Esophagus (tissue), 2 donors: ENCODE results near the gene OSBPL6. TPM values are rescaled to one million over a fixed set of nuclear protein-coding genes. Genes with fewer than 3 reads are reported as not detected.
"Not testable (repeated sequence)": the region's sequence is repeated elsewhere in the genome, so short reads cannot be mapped to it uniquely, and the experiment has no call there.

Source experiments
- H3K27ac ChIP-seq, 2 donors: one replicate each; pipeline ENCODE4 v1.5.1; 2013; ENCODE audit warnings: low read depth in 2 of 2, mild to moderate bottlenecking in 2 of 2, inconsistent platforms in 1 of 2, low read length in 1 of 2, moderate library complexity in 1 of 2
- H3K27me3 ChIP-seq, 2 donors: one replicate each; pipeline ENCODE4 v1.6.1; 2013; ENCODE audit warnings: low read length in 2 of 2, control low read depth in 1 of 2, mild to moderate bottlenecking in 1 of 2; ENCODE audit not compliant: insufficient read depth in 2 of 2, control insufficient read depth in 1 of 2
- H3K36me3 ChIP-seq, 2 donors: one replicate each; pipeline ENCODE4 v1.6.1; 2013; ENCODE audit warnings: low read length in 1 of 2; ENCODE audit not compliant: control insufficient read depth in 2 of 2, insufficient read depth in 2 of 2
- H3K4me1 ChIP-seq, 2 donors: one replicate each; pipeline ENCODE4 v1.6.1; 2013; ENCODE audit warnings: low read length in 1 of 2; ENCODE audit not compliant: control insufficient read depth in 2 of 2, insufficient read depth in 2 of 2
- H3K4me3 ChIP-seq, 2 donors: one replicate each; pipeline ENCODE4 v1.5.1; 2013; ENCODE audit warnings: low read length in 2 of 2, mild to moderate bottlenecking in 2 of 2, low read depth in 1 of 2, moderate library complexity in 1 of 2
- H3K9me3 ChIP-seq, 2 donors: one replicate each; pipeline ENCODE4 v1.6.1; 2013; ENCODE audit warnings: mild to moderate bottlenecking in 2 of 2, low read depth in 1 of 2, low read length in 1 of 2, moderate library complexity in 1 of 2; ENCODE audit not compliant: control insufficient read depth in 2 of 2, insufficient read depth in 1 of 2
- WGBS, 2 donors: extraction: QIAGEN DNeasy Blood & Tissue Kit; methylation state at CpG; one replicate each; pipeline ENCODE4 v1.1.7; 2013; 5-methylcytosine and 5-hydroxymethylcytosine counted together
- polyA plus RNA-seq, 2 donors: library from polyadenylated mRNA; stranded (reverse); fragments of 200-250 nt; gene quantifications; one replicate each; pipeline ENCODE4 v1.2.3, GENCODE V29; 2013
- donor health status: healthy with polysubstance abuse.
- donor health status: Bipolar disorder and iron deficiency.

The OSBPL6 gene
- polyA plus RNA-seq, 2 donors = 0.73 to 1.5 TPM

- Histone ChIP-seq H3K36me3 (peaks cover 0 to 7% of the 10 kb centered on the region in 2 donors), H3K4me1 (no peaks in the 10 kb centered on the region), H3K27me3 (no peaks in the 10 kb centered on the region), H3K27ac (no peak overlapping the region), H3K4me3 (no peak overlapping the region), H3K9me3 (no peaks in the 10 kb centered on the region)
- 61 to 75% methylated on average over 3 of the region's 3 CpGs for WGBS, 2 donors
Measured at GRCh38 chr2:178333851-178334250, 139.5 kb downstream of the OSBPL6 start.

- no peak overlapping the region for H3K4me3 ChIP-seq
- no peaks in the 10 kb centered on the region for H3K4me1 ChIP-seq
- H3K27me3 ChIP-seq = no peaks in the 10 kb centered on the region
- H3K27ac ChIP-seq = no peak overlapping the region
- peaks cover 0 to 7% of the 10 kb centered on the region in 2 donors for H3K36me3 ChIP-seq
- H3K9me3 ChIP-seq = no peaks in the 10 kb centered on the region
Measured at GRCh38 chr2:178335230-178335629, 140.9 kb downstream of the OSBPL6 start.

GRCh38 chr2:178344121-178344520 is 149.8 kb downstream of the OSBPL6 start:
- Histone ChIP-seq H3K9me3 (no peaks in the 10 kb centered on the region), H3K4me1 (no peaks in the 10 kb centered on the region), H3K27me3 (no peaks in the 10 kb centered on the region), H3K36me3 (no peaks in the 10 kb centered on the region), H3K27ac (no peak overlapping the region), H3K4me3 (no peak overlapping the region)
- WGBS, 2 donors = 90% methylated on average over 11 of the region's 11 CpGs

- no peaks in the 10 kb centered on the region for H3K9me3 ChIP-seq
- no peaks in the 10 kb centered on the region for H3K27me3 ChIP-seq
- no peak overlapping the region for H3K4me3 ChIP-seq
- no peaks in the 10 kb centered on the region for H3K4me1 ChIP-seq
- no peak overlapping the region for H3K27ac ChIP-seq
- 92 to 94% methylated on average over 2 of the region's 2 CpGs for WGBS, 2 donors
- H3K36me3 ChIP-seq = no peaks in the 10 kb centered on the region
Measured at GRCh38 chr2:178345951-178346350, 151.6 kb downstream of the OSBPL6 start.

GRCh38 chr2:178350051-178350450 is 155.7 kb downstream of the OSBPL6 start:
- 82 to 89% methylated on average over 3 of the region's 3 CpGs for WGBS, 2 donors
- no peaks in the 10 kb centered on the region for H3K4me1 ChIP-seq
- H3K9me3 ChIP-seq = peaks cover 0 to 4% of the 10 kb centered on the region in 2 donors
- no peak overlapping the region for H3K4me3 ChIP-seq
- no peaks in the 10 kb centered on the region for H3K27me3 ChIP-seq
- H3K27ac ChIP-seq = no peak overlapping the region
- no peaks in the 10 kb centered on the region for H3K36me3 ChIP-seq

- not testable (repeated sequence) for H3K27me3 ChIP-seq, H3K4me3 ChIP-seq, H3K27ac ChIP-seq, H3K36me3 ChIP-seq, H3K4me1 ChIP-seq, H3K9me3 ChIP-seq
- 95 to 97% methylated on average over 4 of the region's 4 CpGs for WGBS, 2 donors
Measured at GRCh38 chr2:178357704-178358103, 163.4 kb downstream of the OSBPL6 start.

GRCh38 chr2:178359192-178359912 is 165.0 kb downstream of the OSBPL6 start:
- no peaks in the 10 kb centered on the region for H3K4me1 ChIP-seq
- H3K36me3 ChIP-seq = peaks cover 0 to 2% of the 10 kb centered on the region in 2 donors
- 78 to 83% methylated on average over 7 of the region's 7 CpGs for WGBS, 2 donors
- H3K9me3 ChIP-seq = no peaks in the 10 kb centered on the region
- no peaks in the 10 kb centered on the region for H3K27me3 ChIP-seq
- H3K27ac ChIP-seq = no peak overlapping the region
- H3K4me3 ChIP-seq = no peak overlapping the region

GRCh38 chr2:178361588-178361987 is 167.3 kb downstream of the OSBPL6 start:
- Histone ChIP-seq H3K4me3 (no peak overlapping the region), H3K27me3 (no peaks in the 10 kb centered on the region), H3K36me3 (peaks cover 0 to 2% of the 10 kb centered on the region in 2 donors), H3K27ac (no peak overlapping the region), H3K9me3 (no peaks in the 10 kb centered on the region), H3K4me1 (no peaks in the 10 kb centered on the region)
- WGBS, 2 donors = 92 to 96% methylated on average over 4 of the region's 4 CpGs

- H3K36me3 ChIP-seq = peaks cover 0 to 2% of the 10 kb centered on the region in 2 donors
- no peak overlapping the region for H3K4me3 ChIP-seq
- H3K4me1 ChIP-seq = no peaks in the 10 kb centered on the region
- no peaks in the 10 kb centered on the region for H3K9me3 ChIP-seq
- 71 to 81% methylated on average over 7 of the region's 7 CpGs for WGBS, 2 donors
- no peaks in the 10 kb centered on the region for H3K27me3 ChIP-seq
- no peak overlapping the region for H3K27ac ChIP-seq
Measured at GRCh38 chr2:178363252-178363651, 168.9 kb downstream of the OSBPL6 start.

- Histone ChIP-seq H3K9me3 (no peaks in the 10 kb centered on the region), H3K36me3 (peaks cover 0 to 2% of the 10 kb centered on the region in 2 donors), H3K4me1 (no peaks in the 10 kb centered on the region), H3K27me3 (no peaks in the 10 kb centered on the region), H3K27ac (no peak overlapping the region), H3K4me3 (no peak overlapping the region)
- 88 to 94% methylated on average over 2 of the region's 2 CpGs for WGBS, 2 donors
Measured at GRCh38 chr2:178365116-178365515, 170.8 kb downstream of the OSBPL6 start.
